Kidney capillary endothelial cell (primary cell): ENCODE results near the gene INPP5D.
"Not testable (repeated sequence)": the region's sequence is repeated elsewhere in the genome, so short reads cannot be mapped to it uniquely, and the experiment has no call there.

Source experiments
- DNase-seq: peaks from one replicate; pipeline ENCODE4 v3.0.0-alpha.2; 2018; ENCODE audit warnings: low spot score

The INPP5D gene

DNA sequence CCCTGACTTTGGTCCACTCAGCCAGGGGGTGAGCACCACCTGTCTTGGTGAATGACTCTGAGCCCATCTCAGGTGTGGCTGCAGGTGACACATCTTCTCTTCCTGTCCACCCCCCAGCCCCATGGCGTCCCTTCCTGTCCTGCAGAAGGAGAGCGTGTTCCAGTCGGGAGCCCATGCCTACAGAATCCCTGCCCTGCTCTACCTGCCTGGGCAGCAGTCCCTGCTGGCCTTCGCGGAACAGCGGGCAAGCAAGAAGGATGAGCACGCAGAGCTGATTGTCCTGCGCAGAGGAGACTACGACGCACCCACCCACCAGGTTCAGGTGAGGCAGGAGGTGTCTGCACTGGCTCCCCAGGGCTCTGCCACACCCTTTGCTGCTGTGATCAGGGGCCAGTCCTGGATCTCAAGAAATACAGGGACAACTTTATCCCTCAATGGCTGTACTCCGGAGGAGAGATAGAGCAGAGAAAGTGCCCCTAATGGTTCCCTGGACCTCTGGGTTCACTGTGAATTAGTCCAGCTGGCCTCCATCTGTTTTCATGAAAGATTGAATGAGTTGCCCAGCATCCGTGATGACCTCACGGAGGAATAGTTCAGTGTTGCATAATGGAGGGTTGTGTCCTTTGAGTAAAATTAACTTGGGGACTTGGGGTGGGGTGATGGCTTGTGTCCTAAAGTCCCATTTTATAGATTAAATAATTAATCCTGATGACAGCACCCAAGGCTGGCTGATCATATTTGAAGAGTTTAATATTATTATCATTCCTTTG, 27.4 kb upstream of the INPP5D start, which contains the start of gene NEU2:
Gene NEU2, plus strand, starts transcription at position 122 of the 770 bp plus-strand sequence. Its CDS starts 0 bp downstream, at position 122.
- no peak for DNase-seq

DNA sequence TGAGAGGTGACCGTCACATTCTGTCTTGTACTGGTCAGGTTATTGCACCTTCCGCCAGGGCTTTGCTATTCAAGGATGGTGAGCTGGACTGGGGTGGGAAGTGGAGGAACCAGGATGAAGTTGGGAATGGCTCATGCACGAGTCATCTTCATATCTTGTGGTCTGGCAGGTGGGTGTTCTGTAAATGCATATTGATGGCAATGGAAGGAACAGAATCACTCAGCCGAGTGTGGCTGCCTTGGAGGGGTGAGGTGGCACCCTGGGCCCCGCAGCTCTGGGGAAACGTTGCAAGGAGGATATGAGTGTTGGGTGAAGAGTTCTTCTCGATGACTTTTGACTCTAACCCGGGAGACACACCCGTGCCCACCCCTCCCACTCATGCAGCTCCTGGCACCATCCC, 26.5 kb upstream of the INPP5D start:
- no peak for DNase-seq

DNA sequence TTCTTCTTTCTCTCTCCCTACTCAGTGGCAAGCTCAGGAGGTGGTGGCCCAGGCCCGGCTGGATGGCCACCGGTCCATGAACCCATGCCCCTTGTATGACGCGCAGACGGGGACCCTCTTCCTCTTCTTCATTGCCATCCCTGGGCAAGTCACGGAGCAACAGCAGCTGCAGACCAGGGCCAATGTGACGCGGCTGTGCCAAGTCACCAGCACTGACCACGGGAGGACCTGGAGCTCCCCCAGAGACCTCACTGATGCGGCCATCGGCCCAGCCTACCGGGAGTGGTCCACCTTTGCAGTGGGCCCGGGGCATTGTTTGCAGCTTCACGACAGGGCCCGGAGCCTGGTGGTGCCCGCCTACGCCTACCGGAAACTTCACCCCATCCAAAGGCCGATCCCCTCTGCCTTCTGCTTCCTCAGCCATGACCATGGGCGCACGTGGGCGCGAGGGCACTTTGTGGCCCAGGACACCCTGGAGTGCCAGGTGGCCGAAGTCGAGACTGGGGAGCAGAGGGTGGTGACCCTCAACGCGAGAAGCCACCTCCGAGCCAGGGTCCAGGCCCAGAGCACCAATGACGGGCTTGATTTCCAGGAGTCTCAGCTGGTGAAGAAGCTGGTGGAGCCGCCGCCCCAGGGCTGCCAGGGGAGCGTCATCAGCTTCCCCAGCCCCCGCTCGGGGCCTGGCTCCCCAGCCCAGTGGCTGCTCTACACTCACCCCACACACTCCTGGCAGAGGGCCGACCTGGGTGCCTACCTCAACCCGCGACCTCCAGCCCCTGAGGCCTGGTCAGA, 25.9 kb upstream of the INPP5D start:
- DNase-seq: no peak

DNA sequence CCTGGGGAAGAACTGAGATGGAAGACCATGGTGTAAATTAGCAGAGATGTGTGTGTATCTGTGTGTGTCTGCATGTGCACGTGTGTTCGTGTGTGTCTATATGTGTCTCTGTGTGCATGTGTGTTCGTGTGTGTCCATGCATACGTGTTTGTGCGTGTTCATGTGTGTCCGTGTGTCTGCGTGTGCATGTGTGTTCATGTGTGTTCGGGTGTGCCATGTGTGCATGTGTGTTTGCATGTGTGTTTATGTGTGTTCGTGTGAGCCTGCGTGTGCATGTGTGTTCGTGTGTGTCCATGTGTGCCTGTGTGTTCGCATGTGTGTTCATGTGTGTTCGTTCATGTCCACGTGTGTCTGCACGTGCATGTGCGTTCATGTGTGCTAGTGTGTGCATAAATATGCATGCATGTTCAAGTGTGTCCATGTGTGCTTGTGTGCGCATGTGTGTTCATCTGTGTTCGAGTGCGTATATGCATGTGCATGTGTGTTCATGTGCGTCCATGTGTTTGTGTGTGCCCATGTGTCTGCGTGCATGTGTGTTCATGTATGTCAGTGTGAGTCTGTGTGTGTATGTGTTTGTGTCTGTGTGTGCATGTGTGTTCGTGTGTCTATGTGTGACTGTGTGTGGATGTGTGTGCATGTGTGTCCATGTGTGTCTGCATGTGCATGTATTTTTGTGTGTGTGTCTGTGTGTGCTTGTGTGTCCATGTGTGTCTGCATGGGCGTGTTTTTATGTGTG, 24.5 kb upstream of the INPP5D start:
- no peak for DNase-seq

DNA sequence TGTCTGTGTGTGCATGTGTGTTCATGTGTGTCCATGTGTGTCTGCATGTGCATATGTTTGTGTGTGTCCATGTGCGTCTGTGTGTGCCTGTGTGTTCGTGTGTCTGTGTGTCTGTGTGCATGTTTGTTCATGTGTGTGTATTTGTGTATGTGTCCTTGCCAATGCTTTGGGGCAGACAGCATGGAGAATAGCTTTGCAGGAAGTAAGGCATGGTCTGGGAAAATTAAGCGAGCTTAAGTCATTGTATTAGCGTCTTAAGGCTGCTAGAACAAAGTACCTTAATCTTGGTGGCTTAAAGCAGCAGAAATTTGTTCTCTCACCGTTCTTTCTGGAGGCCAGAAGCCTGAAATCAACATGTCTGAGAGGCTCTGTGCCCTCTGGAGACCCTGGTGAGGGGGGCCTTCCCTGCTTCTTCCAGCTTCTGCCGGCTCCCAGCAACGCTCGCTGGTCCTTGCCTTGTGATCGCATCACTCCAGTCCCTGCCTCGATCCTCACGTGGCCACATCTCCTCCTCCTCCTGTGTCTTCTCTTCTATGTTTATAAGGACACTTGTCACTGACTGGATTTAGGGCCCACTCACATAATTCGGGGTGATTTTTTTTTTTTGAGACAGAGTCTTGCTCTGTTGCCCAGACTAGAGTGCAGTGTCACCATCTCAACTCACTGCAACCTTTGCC, 23.8 kb upstream of the INPP5D start:
- no peak for DNase-seq

DNA sequence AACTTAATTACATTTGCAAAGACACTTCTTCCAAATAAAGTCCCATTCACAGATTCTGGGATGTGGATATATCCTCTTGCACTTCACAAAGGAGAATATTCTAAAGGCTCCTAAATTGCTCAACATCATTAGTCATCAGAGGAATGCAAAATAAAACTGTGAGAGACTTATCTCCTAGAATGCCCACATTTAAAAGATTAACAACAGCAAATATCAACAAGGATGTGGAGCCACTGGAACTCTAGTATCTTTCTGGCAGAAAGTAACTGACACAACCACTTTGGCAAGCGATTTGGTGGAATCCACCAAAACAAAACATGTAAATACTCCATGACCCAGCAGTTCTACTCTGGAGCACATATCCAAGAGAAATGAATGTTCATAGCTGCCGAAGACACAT, 23.1 kb upstream of the INPP5D start:
- DNase-seq: no peak

DNA sequence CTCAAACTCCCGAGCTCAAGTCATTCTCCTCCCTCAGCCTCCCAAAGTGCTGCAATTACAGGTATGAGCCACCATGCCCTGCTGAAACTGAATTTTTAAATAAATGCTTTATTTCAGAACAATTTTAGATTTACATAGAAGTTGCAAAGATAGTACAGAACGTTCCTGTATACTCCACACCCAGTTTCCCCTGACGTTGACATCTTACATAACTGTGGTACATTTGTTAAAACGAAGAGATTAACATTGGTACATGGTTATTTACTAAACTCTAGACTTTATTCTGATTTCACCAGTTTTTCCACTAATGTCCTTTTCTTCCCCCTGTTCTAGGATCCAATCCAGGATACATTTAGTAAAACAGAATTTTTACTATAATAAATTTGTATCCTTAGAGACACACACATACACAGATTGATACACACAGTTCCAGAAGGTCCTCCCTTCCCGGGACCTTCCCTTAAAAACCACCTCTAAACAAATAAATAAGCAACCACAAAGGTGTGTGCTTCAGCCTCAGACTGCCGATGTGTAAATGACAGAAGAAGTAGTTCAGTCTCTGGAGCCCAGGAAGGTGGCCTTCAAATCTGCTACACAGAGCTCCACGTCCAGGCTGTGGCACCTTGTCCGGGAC, 20.8 kb upstream of the INPP5D start:
- DNase-seq: no peak

DNA sequence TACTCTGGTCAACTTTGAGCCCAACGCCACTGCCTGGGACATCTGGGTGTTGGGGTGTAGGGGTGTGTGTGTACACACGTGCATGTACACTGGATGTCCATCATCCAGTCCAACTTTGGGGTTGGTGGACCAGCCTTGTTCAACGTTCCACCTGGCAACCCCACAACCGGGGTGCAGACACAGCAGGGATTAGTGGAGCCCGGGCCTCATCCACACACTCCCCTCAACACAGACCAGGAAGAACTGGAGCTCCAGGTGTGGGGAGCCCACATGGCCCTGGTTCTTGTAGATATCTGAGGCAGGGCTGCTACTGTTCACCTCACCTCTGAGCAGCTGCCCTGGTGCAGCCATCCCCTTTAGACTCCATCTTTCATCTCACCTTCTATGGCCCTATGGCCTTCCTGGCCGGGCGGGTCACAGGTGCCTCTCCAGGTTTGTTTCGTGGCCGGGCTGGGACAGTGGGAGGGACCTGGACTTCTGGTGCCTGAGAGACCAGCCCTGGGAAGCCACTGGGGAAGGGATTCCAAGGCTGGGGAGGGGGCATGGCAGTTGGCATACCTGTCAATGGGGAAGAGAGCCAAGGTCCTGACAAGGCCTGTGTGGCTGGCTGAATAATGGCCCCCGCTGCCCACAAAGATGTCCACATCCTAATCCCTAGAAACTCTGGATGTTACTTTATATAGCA, 20.2 kb upstream of the INPP5D start:
- no peak for DNase-seq

DNA sequence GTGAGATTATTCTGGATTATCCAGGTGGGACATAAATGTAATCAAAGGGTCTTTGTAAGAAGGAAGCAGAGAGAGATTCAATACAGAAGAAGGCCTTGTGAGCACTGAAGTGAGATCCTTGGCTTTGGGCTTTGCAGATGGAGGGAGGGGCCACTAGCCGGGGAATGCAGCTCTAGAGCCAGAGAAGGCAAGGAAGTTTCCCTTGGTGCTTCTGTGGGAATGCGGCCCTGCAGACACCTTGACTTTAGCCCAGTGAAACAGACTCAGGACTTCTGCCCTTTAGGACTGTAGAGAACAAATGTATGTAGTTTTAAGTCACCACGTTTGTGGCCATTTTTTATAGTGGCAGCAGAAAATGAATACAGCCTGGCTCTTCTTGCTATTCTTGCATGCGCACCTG, 19.6 kb upstream of the INPP5D start:
- no peak for DNase-seq

DNA sequence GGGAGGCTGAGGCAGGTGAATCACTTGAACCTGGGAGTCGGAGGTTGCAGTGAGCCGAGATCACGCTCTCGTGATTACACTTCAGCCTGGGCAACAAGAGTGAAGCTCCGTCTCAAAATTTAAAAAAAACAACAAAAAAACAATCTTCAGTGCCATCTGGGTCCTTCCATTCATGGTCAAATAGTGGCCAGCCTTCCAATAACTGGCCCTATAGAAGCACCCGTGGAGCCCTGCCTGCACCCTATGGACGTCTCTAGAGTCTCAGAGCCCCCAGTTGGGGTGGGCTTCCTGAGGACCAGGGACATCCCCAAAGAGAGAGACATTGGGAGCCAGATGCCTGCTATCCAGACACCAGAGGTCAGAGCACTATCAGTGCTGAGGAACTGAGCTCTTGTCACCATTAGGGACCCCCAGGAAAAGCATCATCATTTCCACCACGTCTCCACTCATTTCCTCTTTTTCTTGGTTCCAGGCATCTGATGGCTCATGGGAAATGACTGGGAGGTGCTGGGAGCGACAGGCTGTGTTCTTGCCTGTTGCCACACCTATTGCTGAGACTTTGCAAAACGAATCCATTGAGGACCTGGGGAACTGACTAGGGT, 18.3 kb upstream of the INPP5D start:
- DNase-seq: peak; percentile 50

DNA sequence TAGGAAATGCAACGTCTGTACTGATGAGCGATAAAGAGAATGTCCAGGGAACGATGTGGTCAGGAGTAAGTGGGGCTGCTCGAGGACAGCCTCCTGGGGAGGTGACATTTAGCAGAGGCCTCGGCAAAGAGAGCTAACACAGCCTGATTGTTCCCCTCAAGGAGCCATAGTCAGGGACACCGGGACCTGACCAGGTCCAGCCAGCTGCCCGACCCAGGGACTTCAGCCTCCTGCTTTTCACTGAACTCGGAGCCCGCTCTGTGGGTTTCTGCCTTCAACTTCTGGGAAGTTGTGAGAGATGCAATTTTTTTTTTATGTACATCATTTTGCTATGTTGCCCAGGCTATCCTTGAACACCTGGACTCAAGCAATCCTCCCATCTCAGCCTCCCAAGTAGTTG, 17.6 kb upstream of the INPP5D start:
- no peak for DNase-seq

DNA sequence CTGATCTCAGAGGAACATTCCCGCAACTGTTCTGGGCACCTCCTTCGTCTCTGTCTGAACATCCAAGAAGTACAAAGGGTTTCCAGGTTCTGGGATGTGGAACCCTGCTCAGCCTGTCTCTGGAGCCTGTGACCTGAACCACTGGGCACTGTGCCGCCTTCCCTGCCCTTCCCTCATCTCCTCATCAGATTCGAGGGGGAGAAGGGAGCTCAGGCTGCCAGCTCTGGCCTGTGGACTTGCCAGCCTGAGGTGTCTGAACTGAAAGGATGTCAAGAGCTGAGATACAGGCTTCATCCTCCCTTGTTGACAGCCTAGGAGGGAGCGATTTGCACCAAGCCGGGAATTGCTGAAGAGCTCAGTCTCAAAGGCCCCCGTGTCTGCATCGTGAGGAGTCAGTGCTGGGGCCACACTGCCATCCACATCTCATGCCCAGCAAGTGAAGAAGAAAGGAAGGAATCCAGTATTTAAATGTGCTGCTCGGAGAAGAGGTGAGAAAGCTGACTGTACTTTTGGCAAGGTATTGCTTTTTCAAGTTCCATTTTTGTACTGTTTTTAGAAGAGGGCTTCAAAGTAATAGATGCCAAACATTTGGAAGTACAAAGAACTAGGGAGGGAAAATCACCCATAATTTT, 15.1 kb upstream of the INPP5D start:
- no peak for DNase-seq

DNA sequence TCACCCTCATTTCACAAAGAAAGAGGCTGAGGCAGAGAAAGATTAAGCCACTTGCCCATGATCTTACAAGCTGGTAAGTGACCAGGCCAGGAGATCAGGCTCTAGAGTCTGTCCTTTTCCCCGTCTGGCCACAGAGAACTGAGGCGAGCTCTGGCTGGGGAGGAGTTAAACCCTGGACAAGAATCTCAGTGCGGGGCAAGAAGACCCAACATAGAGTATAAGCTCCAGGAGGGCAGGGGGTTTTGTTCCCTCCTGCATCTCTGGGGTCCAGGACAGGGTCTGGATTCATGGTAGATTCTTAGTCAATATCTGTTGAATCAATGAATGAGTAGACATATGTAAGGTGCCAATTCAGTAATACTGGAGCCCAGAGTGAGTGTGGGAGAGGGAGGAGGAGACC, 12.9 kb upstream of the INPP5D start:
- DNase-seq: no peak

DNA sequence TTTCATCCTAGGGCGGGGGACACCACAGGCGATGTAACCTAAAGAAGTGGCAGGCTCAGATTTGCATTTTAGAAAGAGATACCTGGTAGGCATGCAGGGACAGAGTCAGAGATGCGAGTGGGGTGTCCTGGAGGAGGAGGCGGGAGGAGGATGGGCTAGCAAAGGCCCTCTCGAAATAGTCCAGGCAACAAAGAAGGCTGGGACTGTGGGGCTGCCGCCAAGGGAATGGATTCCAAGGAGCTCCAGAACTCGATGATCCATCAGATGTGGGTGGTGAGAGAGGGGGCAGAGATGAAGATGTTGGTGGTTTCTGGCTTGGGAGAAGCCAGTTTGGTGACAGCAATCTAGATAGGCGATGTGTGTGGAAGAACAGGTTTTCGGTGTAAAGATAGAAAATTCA, 12.5 kb upstream of the INPP5D start:
- no peak for DNase-seq

DNA sequence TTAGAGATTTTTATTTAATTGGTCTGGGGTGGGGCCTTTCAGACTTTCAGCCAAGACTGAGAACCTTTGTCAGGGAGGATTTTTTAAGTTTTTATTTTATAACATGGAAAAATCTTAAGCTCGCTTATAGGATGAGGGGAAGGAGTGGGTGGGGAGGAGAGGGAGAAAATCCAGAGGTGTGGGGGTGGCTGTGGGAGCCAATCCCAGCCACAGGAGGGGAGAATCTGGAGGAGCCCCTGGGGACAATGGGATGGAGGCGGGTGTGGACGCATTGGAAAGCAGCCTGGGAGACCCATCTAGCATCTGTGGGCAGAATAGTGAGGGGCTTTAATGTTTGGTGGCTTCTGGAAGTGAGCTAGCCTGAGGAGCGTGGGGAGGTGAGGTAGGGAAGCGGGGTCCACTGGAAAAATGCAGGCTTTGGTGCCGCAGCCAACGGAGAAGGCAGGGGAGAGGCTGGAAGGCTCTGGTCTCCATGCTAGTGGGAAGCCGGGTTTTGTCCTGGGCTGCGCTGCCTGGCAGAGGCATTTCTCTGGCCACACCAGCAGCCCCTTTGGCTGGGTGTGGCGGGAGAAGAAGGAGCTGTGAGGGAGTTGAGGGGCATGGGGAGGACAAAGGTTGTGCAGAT, 11.5 kb upstream of the INPP5D start:
- no peak for DNase-seq

DNA sequence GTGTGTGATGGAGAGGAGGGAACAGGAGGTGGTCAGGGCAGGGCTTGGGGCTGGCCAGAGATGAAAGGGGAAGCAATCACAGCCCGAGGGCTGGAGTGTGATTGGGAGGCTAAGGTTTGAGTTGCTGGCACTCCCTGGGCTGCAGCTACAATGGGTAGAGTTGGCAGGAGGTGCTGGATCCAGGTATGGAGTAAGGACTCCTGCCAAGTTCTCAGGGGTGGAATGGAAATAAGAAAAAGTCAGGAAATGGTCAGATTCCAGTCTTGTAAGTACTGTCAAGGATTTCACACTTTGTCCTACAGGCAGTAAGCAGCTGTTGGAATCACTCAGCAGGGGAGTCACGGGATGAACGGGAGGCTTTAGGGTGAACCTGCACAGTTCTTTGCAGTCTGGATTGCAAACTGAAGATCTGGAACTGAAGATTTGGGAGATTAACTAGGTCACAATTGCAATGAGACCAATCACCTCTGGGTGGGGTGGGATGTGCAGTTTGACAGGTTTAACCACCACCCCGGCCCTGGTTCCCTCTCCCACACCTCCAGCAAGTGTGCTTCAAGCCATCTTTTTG, 10.9 kb upstream of the INPP5D start:
- no peak for DNase-seq

DNA sequence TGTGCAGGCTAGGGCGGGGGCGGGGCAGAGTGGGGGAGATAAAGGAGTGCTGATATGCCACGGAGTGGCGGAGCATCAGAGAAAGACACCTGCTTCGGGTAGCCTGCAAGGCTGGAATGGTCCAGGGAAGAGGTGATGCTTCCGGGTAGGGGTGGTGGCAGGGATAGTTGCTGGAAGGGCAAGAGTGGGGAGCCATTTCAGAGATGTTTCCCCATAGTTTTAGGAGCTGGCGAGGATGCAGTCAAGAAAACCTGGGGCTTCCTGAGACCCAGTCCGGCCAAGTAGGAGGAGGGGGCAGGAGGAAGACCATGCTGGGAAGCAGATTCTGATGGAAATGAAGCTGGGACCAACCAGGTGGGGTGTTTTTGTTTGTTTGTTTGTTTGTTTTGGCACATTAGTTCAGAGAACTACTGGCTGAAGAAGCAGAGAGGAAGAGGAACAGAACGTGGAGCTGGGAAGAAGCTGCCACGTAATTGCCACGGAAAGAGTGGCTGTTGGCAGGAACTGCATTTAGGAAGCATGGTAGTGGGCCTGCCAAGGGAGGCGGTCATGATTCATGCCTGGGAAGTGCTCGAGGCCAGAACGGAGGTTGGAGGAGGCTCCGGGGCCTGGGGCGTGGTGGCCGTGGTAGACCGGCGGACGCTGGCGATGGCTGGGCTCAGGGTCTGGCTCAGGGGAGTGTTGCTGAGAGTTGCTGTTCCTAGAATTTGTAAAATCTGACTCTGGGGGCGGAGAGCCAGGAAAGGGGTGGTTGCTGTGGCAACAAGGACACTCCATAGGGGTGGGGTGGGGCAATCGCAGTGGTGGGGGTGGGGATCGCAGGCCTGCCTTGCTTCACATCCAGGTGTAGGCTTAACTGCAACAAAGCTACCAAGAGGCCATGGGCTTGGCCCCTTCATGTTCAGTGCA, 8.6 kb upstream of the INPP5D start:
- peak; percentile 83 for DNase-seq

DNA sequence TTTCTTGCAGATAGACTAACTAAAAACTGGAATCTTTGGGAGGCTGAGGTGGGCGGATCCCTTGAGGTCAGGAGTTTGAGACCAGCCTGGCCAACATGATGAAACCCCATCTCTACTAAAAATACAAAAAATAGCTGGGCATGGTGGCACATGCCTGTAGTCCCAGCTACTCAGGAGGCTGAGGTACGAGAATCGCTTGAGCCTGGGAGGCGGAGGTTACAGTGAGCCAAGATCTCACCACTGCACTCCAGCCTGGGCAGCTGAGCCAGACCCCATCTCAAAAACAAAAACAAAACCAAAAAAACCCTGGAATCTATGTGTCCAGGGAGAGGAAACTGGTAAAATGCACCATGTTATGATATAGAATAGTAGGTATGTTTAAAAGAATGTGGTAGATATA, 7.6 kb upstream of the INPP5D start:
- not testable (repeated sequence) for DNase-seq
